NCI-H1417 treated with DMSO at 0.1 percent for 48 hours (cell line): ENCODE data around the gene TRIL.

Source experiments
- DNase-seq: peaks from one replicate; lab custom pipeline; 2025; lab: John Stamatoyannopoulos, UW

The TRIL gene

DNA sequence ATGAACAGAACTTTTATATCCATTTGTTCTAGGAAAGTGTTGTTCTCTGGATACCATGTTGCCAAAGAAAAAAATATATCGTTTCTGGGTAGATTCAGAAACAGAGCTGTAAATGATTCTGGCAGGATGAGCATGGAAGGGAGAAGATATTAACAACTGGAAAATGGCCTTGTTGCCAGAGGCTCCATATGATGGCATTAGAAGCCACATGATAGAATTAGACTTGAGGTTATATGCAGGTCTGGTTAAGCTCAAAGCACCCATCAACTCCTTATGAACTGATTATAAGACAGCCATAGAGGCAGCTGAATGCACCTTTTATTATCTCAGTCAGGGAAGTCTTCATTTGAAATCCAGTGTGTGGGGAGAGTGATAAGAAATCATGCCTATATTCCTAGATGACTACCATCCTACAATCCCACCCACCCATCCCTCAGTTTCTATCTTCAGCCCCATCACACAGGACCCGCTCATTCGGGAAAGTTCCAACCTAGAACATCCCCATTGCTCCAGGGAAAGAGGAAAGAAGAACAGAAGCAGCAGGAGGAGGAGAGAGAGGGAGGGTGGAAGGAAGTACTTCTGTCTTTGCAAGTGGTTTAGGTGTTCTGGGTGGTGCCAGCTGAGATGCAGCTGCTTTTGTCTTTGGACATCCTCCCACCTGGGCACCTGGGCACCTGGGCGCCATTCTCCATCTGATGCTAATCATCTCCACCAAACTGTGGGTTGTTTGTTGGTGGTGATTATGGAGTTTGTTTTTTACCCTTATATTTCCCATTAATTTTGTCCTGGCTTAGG, 25.5 kb upstream of the TRIL start:
- DNase-seq, result no peak

- DNase-seq, result no peak
Measured at GRCh38 chr7:28981161-28981465, 23.0 kb upstream of the TRIL start.

GRCh38 chr7:28980451-28981160, 22.5 kb upstream of the TRIL start:
- DNase-seq, result no peak

GRCh38 chr7:28979776-28980175, 21.6 kb upstream of the TRIL start:
- no peak for DNase-seq

GRCh38 chr7:28977881-28978280, 19.8 kb upstream of the TRIL start:
- DNase-seq, result no peak

- DNase-seq, result no peak
Measured at GRCh38 chr7:28976022-28976421, 17.9 kb upstream of the TRIL start.

DNA sequence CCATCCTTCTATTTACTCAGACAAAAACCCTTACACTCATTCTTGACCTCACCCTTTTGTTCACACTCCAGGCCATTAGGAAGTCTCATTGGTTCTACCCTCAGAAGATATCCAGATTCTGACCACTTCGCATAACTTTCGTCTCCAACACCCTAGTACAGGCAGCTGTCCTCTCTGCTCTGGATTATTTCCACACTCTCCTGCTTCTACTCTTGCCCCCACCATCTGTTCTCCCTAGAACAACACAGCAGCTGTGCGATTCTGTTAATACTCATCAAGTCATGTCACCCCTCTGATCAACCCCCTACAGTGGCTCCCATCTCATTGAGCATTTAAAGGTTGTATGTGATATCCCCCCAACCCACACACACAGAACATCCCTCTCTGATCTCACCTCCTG, 15.5 kb upstream of the TRIL start:
- no peak for DNase-seq

DNA sequence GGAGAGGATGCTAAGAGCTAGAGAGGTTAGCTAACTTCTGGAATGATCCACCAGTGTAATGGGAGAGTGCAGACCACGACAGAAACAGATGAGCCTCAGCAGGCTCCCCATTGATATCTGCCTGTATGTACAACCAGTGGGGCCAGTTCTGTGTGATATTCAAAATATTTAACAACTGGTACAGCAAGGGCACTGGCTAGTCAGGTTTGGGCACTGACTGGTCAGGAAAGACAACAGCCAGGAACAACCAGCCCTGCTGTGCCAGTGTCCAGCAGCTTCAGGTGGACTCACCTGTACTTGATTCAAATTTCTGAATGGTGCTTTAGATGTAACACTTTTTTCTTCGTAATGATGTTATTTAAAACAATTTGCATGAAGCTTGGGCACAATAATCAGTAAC, 5.9 kb upstream of the TRIL start:
- DNase-seq, result no peak

- no peak for DNase-seq
Measured at GRCh38 chr7:28961972-28962371, 3.8 kb upstream of the TRIL start.

GRCh38 chr7:28960071-28960840, 2.1 kb upstream of the TRIL start:
- no peak for DNase-seq

- no peak for DNase-seq
Measured at GRCh38 chr7:28958980-28959347, 834 bp upstream of the TRIL start.

DNA sequence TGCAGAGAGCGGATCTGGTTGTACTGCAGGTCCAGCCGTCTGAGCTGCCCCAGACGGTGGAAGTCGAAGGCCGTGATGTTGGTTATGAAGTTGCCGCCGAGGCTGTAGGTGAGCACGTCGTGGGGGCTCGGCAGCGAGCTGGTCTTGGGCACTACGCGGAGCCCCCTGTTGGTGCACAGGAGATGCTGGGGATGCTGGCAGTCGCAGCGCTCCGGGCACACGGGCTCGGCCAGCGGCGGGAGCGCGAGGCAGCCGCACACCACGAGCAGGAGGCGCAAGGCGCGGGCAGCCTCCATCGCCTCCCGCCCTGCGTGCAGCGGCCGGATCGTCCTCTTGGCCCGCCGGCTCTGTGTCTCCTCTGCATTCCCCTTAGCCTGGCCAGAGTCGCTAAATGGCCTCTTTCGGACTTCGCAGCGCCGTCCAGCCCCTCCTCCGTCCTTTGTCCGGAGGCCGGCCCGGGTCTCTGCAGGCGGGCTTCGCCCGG, 337 bp downstream of the TRIL start:
- no peak for DNase-seq

DNA sequence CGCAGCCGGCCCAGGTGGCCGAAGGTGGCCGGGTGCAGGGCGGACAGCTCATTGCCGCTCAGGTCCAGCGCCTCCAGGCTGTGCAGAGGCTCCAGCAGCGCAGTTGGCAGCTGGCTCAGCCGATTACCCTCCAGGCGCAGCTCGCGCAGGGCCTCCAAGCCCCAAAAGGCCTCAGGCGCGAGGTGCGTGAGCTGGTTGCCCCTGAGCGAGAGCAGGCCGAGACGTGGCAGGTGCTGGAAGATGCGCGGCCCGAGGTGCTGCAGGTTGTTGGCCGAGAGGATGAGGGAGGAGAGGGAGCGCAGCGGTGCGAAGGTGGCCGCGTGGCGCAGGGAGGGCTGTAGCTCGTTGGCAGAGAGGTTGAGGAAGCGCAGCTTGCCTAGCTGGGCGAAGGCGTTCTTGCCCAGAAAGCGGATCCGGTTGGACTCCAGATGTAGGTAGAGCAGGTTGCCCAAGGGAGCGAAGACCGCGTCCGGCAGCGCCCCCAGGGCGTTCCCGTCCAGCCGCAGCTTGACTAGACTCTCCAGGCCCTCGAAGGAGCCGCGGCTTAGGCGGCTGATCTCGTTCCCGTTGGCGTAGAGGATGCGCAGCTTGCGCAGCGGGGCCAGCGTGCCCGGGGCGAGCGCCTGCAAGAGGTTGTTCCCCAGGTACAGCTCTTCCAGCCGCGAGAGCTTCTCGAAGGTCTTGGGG, 923 bp downstream of the TRIL start:
- DNase-seq, result no peak

DNA sequence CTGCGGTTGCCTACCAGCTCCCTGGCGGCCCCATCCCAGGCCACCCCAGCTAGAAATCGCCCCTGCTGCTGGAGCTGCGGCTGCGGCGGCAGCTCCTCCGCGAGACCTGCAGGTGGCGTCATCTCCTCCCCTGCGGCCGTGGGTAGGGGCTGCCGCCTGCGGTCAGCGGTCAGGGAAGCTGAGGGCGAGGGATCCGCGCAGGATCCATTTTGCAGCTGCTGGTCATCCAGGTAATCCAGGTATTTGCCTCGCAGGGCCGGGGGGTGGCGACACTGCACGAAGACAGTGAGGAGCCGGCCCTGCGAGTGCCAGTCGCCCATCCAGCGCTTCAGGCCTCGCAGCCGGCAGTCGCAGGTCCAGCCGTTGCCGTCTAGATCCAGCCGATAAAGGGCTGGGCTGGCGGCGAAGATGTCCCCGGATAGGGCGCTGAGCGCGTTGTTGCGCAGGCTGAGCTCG, 1.5 kb downstream of the TRIL start:
- peak; percentile 54 for DNase-seq

GRCh38 chr7:28955718-28956607, 2.2 kb downstream of the TRIL start:
- no peak for DNase-seq

DNA sequence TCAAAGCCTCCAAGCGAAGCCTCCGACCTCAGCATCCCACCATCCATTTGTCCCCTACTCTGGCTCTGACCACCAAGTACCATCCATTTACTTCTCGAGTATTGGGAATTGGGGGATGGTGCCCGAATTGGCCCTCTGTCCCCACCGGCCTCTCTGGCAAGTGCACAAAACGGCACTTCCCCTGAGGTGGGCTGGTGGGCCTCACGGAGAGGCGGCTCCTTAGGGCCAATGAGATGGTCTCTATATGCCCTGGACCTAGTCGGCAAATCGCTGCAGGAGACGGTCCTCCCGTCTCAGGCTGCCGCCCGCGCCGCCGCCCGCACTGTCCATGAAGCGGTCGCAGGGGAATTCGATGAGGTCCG, 2.8 kb downstream of the TRIL start:
- DNase-seq, result no peak

GRCh38 chr7:28954946-28955345, 3.2 kb downstream of the TRIL start:
- DNase-seq, result no peak

DNA sequence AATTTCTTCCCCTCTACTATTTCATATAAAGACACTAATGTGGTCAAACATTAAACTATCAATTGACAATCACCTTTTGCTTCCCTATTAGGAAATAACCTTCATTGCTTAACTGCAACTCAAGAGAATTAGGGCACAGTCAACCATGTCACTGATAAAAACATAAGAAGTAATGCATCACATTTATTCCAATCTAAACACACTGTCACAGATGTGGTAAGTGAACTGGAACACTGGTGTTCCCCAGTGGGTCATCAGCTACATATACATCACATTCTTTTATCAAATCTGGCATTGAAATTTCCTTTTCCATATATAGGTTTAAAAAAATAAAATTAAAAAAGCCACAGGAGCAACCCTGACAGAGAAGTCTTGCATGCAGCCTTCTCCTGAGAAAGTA, 3.7 kb downstream of the TRIL start:
- DNase-seq, result no peak

GRCh38 chr7:28953633-28954032, 4.5 kb downstream of the TRIL start:
- DNase-seq, result no peak

DNA sequence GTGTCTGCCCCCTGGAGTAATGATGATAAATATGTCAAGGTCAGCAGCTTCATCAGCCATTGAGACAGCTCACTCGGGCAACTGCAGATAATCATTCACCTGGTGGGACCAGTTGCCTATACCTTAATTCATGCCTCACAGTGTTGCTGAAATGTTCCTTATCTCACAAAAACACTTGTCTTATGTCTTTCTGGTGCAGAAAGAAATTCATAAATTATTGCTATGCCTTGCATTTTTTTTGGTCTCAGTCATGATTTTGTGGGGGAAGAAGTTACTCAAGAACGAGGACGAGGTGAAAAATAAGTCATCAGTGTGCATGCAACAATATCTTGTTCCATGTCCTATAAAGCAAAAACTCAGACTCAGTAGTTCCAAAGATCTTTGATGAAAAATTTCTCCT, 16.0 kb downstream of the TRIL start:
- DNase-seq, result no peak

DNA sequence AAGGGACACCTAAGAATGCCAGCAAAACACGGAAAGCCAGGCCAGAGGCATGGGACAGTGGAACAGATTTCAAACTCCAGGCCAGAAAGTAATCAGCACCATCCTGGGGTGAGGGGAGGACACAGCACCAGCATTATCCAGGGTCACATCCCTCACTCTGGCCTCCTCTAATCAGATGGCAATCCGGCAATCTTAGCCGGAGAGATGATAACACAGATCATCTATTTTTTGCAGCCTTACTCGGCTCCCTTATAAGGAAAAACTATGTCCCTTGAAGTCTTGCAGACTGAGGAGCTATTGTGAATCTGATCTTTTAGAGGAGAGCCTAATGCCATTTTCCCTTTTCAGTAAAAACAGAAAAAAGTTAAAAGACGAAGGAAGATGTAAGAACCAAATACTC, 16.5 kb downstream of the TRIL start:
- no peak for DNase-seq
